Heart left ventricle (tissue), 16 donors: Measurements from ENCODE around the gene OR2W3. TPM values are rescaled to one million over a fixed set of nuclear protein-coding genes. Genes with fewer than 3 reads are reported as not detected.

Experiments used
- ATAC-seq, 4 donors: fragments of 200-7000 bp; cut with Tn5 transposase; one replicate each; pipeline ENCODE4 v1.9.1; 2020 to 2022; ENCODE audit warnings: moderate library complexity in 4 of 4, mild to moderate bottlenecking in 3 of 4, moderate number of reproducible peaks in 1 of 4
- DNase-seq, 5 donors: peaks; one replicate each; pipeline ENCODE4 v3.0.0-alpha.2; 2020
- H3K27ac ChIP-seq, 12 donors: fragments of 200-600 bp; sonication (generic) in 4 of 12; one replicate each; pipeline versions ENCODE4 v1.5.0 to v1.8.0; 2016 to 2022; ENCODE audit warnings: mild to moderate bottlenecking in 2 of 12
- H3K27me3 ChIP-seq, 9 donors: fragments of 200-600 bp; sonication (generic) in 2 of 9; one replicate each; pipeline versions ENCODE4 v1.5.1 to v1.8.0; 2016 to 2022; ENCODE audit warnings: mild to moderate bottlenecking in 3 of 9
- H3K36me3 ChIP-seq, 9 donors: fragments of 200-600 bp; sonication (generic) in 2 of 9; one replicate each; pipeline versions ENCODE4 v1.5.0 to v1.8.0; 2018 to 2022; ENCODE audit warnings: mild to moderate bottlenecking in 2 of 9
- H3K4me1 ChIP-seq, 12 donors: fragments of 200-600 bp; sonication (generic) in 4 of 12; one replicate each; pipeline versions ENCODE4 v1.5.0 to v1.8.0; 2016 to 2022; ENCODE audit warnings: mild to moderate bottlenecking in 3 of 12
- H3K4me3 ChIP-seq, 12 donors: fragments of 200-600 bp; sonication (generic) in 4 of 12; one replicate each; pipeline versions ENCODE4 v1.5.0 to v1.8.0; 2017 to 2022; ENCODE audit warnings: mild to moderate bottlenecking in 9 of 12, moderate library complexity in 4 of 12
- H3K9me3 ChIP-seq, 12 donors: fragments of 200-600 bp; sonication (generic) in 4 of 12; one replicate each; pipeline versions ENCODE4 v1.5.0 to v1.8.0; 2016 to 2022; ENCODE audit warnings: mild to moderate bottlenecking in 1 of 12
- CTCF ChIP-seq, 12 donors: fragments of 200-600 bp; sonication (generic) in 4 of 12; IDR thresholded peaks; one replicate each; pipeline versions ENCODE4 v1.5.0 to v1.8.0; 2018 to 2022; ENCODE audit warnings: antibody characterized with exemption in 12 of 12, mild to moderate bottlenecking in 5 of 12
- POLR2A ChIP-seq, 2 donors: fragments of 450-650 bp; IDR thresholded peaks; one replicate each; pipeline ENCODE4 v1.6.1; 2017; ENCODE audit warnings: antibody characterized with exemption in 2 of 2, mild to moderate bottlenecking in 2 of 2, moderate library complexity in 2 of 2
- WGBS, 4 donors: extraction: QIAGEN DNeasy Blood & Tissue Kit in 2 of 4; methylation state at CpG; one replicate each; pipeline versions ENCODE4 v1.1.5 to v1.1.7; 2013 to 2018; 5-methylcytosine and 5-hydroxymethylcytosine counted together
- intact Hi-C, 10 donors: fragments of 100-400 bp; cut with DNase I; formaldehyde crosslinking; loops; one replicate each; pipeline versions ENCODE4 v1.11.1 to v1.14.2; 2022
- long read RNA-seq, 3 donors: library from polyadenylated mRNA; unstranded; transcript quantifications; one replicate each; pipeline ENCODE4 v2.0.0, GENCODE V29; 2020 to 2021
- polyA plus RNA-seq, 2 donors: library from polyadenylated mRNA; stranded (reverse); fragments of 200-250 nt; gene quantifications; one replicate each; pipeline ENCODE4 v1.2.3, GENCODE V29; 2013
- total RNA-seq, 9 donors: library from RNA; depleted of rRNA in 2 of 9; stranded (reverse); fragments of >200 nt in 2 of 9; fragmentation: NEBNext Ultra II Directional in 3 of 9; extraction: Animal tissue kit (Norgen Biotek cat#: 25700) in 3 of 9; gene quantifications; one replicate each; pipeline versions ENCODE4 v1.1.0 to v1.2.4, GENCODE V29; 2016 to 2023
- donor health status: ischemic (EF 13 %, LVEDD 7.1; RV severe dilation, severe dysfunction).
- donor health status: healthy with polysubstance abuse.
- donor health status: DM: no; HTN: yes; CAD: no.
- donor health status: DM: no; HTN: no; CAD: no.
- donor health status: ischemic (EF 25% LVEDD 6.9; RV normal size, moderate dysfunction).
- donor health status: ischemic (EF 25% LVEDD 5.7; RV mildly dilated, moderate dysfunction).
- donor health status: healthy.
- donor health status: DM: yes; HTN: yes; CAD: no.
- donor health status: ischemic (EF 35%, LVEDD 5.7; RV mildly dilated, moderate dysfunction).
- donor health status: nonischemic (EF 11% LVEDD 7.7; RV severe dilation, severe dysfunction).
- donor health status: DM: yes; HTN: yes; CAD: no.
- donor health status: PGD.
- donor health status: ischemic (EF 29% LVEDD 5.4; RV normal size, mild dysfunction).
- donor health status: nonischemic (EF 23%, LVEDD 6.1; RV moderate dilation, normal function).

OR2W3 gene
- 1 to 10 TPM in 1 of 9 donors, under 1 TPM in 1, not detected in 7; 0.91 to 1.7 TPM for total RNA-seq
- polyA plus RNA-seq, result not detected
- long read RNA-seq, donor 1, result 0 reads
- long read RNA-seq, donor 2, result 0 reads
- long read RNA-seq, donor 3, result 0 reads

GRCh38 chr1:247895163-247895637 lies at the start of gene OR2W3:
TSS of gene OR2W3 (plus strand) at chr1:247895587. CDS start at chr1:247895587, 0 bp downstream.
- intact Hi-C loops, result no loop called here
- ATAC-seq (no peak), DNase-seq (no peak)
- TF ChIP-seq POLR2A (IDR thresholded peaks at IDR 0.05) (no peak), CTCF (IDR thresholded peaks at IDR 0.05) (no peak)
- H3K27ac ChIP-seq, result no peak within 1 kb of the TSS
- H3K4me3 ChIP-seq, result no peak within 1 kb of the TSS
- no peaks in the 10 kb centered on the region for H3K27me3 ChIP-seq
- H3K9me3 ChIP-seq, result peaks cover 0 to 10% (median 0%) of the 10 kb centered on the region in 12 donors
- no peaks in the 10 kb centered on the region for H3K36me3 ChIP-seq
- H3K4me1 ChIP-seq, result no peaks in the 10 kb centered on the region
- 39 to 46% (median 44%) methylated on average over 2 of the region's 2 CpGs for WGBS, 4 donors

GRCh38 chr1:247845693-247846017 lies 49.7 kb upstream of the OR2W3 start:
- DNase-seq (no peak), ATAC-seq (no peak)
- Histone ChIP-seq H3K4me3 (no peak overlapping the region), H3K9me3 (no peaks in the 10 kb centered on the region), H3K36me3 (no peaks in the 10 kb centered on the region), H3K4me1 (no peaks in the 10 kb centered on the region), H3K27ac (no peak overlapping the region), H3K27me3 (no peaks in the 10 kb centered on the region)
- intact Hi-C loops, result no loop called here
- 55 to 63% (median 60%) methylated on average over 5 of the region's 5 CpGs for WGBS, 4 donors
- TF ChIP-seq CTCF (IDR thresholded peaks at IDR 0.05) (no peak), POLR2A (IDR thresholded peaks at IDR 0.05) (no peak)

- no peak overlapping the region for H3K4me3 ChIP-seq
- no peak overlapping the region for H3K27ac ChIP-seq
- intact Hi-C loops, result no loop called here
- WGBS, 4 donors, result 81 to 90% (median 87%) methylated on average over 7 of the region's 7 CpGs
- H3K27me3 ChIP-seq, result no peaks in the 10 kb centered on the region
- TF ChIP-seq CTCF (IDR thresholded peaks at IDR 0.05), result no peak
- no peak for TF ChIP-seq POLR2A (IDR thresholded peaks at IDR 0.05)
- no peaks in the 10 kb centered on the region for H3K9me3 ChIP-seq
- no peaks in the 10 kb centered on the region for H3K4me1 ChIP-seq
- no peak for DNase-seq
- H3K36me3 ChIP-seq, result no peaks in the 10 kb centered on the region
- ATAC-seq, result no peak
Measured at GRCh38 chr1:247848346-247848745, 47.0 kb upstream of the OR2W3 start.

- 76 to 91% (median 82%) methylated on average over 1 of the region's 1 CpG for WGBS, 4 donors
- no peak for ATAC-seq
- Histone ChIP-seq H3K36me3 (no peaks in the 10 kb centered on the region), H3K4me1 (no peaks in the 10 kb centered on the region), H3K27me3 (no peaks in the 10 kb centered on the region), H3K9me3 (no peaks in the 10 kb centered on the region), H3K4me3 (no peak overlapping the region), H3K27ac (no peak overlapping the region)
- no peak for DNase-seq
- intact Hi-C loops, result no loop called here
- TF ChIP-seq CTCF (IDR thresholded peaks at IDR 0.05) (no peak), POLR2A (IDR thresholded peaks at IDR 0.05) (no peak)
Measured at GRCh38 chr1:247849616-247850015, 45.8 kb upstream of the OR2W3 start.
